ENCODE measurements around the gene ATP2C2.

DNA sequence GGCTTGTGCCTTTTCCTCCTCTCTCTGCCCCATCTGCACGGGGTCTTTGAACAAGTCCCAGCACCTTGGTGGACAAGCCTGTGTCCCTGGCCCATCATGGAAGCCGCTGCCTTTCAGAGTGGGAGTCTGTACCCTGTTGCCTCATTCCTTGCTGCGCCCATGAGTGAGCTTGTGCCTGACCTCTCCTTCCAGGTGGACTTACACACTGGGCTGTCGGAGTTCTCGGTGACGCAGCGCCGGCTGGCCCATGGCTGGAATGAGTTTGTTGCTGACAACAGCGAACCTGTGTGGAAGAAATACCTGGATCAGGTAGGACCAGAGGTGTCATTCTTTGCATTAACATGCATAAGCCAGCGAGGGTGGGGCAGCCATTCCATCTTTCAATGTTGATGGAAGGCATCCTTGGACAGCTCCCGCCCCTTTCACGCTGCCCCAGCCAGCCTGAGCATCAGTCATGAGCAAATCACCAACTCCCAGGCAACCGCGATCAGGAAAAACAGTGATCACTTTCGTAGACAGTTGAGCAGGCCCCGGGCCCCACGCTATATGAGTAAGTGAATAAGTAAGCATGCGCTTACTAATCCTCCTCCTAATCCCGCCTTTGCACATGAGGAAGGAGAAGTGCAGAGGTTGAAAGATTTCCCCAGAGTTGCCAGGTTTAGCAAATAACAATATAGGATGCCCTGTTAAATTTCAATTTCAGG is 36.8 kb downstream of the ATP2C2 start:
- TF ChIP-seq TAF1 (IDR thresholded peaks at IDR 0.05; ENCODE audit: low read depth, low read length) (no peak), POLR2A (IDR thresholded peaks at IDR 0.05; ENCODE audit: low read depth, low read length) (no peak), POLR2AphosphoS5 (IDR thresholded peaks at IDR 0.05; ENCODE audit: low read depth, low read length) (no peak), POU2F2 (IDR thresholded peaks at IDR 0.05; ENCODE audit: low read depth, low read length) (no peak)
